ENCODE data around the gene IL23R. TPM values are rescaled to one million over a fixed set of nuclear protein-coding genes. Genes with fewer than 3 reads are reported as not detected.

Gene IL23R
- total RNA-seq, 2 experiments from 2014 or later: 0.23 TPM; not detected in 1

DNA sequence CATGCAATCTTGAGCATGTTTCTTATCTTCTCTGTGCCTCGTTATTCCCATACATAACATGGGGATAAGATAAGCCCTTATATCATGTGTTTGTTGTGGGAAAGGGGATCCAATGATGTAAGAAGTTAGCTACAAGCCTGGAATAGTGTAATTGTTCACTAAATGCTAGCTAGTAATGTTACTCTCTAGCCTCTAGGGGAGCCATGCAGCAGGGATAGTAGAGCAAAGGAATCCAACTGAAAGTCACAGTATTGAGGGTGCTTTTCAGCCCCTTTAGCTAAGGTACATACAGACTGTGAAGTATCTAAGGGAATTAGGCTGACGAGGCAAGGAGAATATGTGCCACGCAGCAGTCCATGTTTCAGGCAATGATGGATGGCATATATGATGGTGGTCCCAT lies 46.9 kb downstream of the IL23R start:
- H3K4me3 ChIP-seq (ENCODE audit: low read depth, low read length, poor library complexity, severe bottlenecking): no peak overlapping the region
- no peaks in the 10 kb centered on the region for H3K36me3 ChIP-seq (ENCODE audit: insufficient read depth, low read length)
- intact Hi-C loops (cut with micrococcal nuclease; ENCODE audit: unreplicated experiment): no loop called here
- ChIA-PET POLR2A (interaction anchor here (0.9 to 2.1 kb wide), 2 partner anchors 9 to 217 kb away, joined by 3 to 6 read pairs; no protein-coding TSS in a partner anchor), CTCF (ENCODE audit: unreplicated experiment) (interaction anchor here (0.7 to 1.6 kb wide), 4 partner anchors 8 to 450 kb away, joined by 3 to 4 read pairs (median 3); no protein-coding TSS in a partner anchor)
- H3K9me3 ChIP-seq (ENCODE audit: low read length): no peaks in the 10 kb centered on the region
- H3K4me1 ChIP-seq (ENCODE audit: insufficient read depth, low read length, poor library complexity, severe bottlenecking): peaks cover 7% of the 10 kb centered on the region
- TF ChIP-seq, protein P1, sequence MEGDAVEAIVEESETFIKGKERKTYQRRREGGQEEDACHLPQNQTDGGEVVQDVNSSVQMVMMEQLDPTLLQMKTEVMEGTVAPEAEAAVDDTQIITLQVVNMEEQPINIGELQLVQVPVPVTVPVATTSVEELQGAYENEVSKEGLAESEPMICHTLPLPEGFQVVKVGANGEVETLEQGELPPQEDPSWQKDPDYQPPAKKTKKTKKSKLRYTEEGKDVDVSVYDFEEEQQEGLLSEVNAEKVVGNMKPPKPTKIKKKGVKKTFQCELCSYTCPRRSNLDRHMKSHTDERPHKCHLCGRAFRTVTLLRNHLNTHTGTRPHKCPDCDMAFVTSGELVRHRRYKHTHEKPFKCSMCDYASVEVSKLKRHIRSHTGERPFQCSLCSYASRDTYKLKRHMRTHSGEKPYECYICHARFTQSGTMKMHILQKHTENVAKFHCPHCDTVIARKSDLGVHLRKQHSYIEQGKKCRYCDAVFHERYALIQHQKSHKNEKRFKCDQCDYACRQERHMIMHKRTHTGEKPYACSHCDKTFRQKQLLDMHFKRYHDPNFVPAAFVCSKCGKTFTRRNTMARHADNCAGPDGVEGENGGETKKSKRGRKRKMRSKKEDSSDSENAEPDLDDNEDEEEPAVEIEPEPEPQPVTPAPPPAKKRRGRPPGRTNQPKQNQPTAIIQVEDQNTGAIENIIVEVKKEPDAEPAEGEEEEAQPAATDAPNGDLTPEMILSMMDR (conservative IDR thresholded peaks at IDR 0.05; ENCODE audit: low read length): peak; percentile 82
- no peak for TF ChIP-seq EZH2phosphoT487 (IDR thresholded peaks at IDR 0.05; ENCODE audit: borderline replicate concordance, low read depth, low read length)
- no peaks in the 10 kb centered on the region for H3K9me2 ChIP-seq (ENCODE audit: insufficient read depth, low read length)
- H3K27ac ChIP-seq (ENCODE audit: low read depth, low read length, poor library complexity, severe bottlenecking): no peak overlapping the region
- H2AFZ ChIP-seq (ENCODE audit: low read length): no peak overlapping the region
- DNase-seq (ENCODE audit: low spot score): peak; percentile 55
- no peaks in the 10 kb centered on the region for H3K79me2 ChIP-seq (ENCODE audit: insufficient read depth, low read depth, low read length)
- no peaks in the 10 kb centered on the region for H4K20me1 ChIP-seq (ENCODE audit: insufficient read depth, low read length)
- BruUV-seq (replicated peaks): no TSS peak
- no peak overlapping the region for H3K4me2 ChIP-seq (ENCODE audit: low read length)

DNA sequence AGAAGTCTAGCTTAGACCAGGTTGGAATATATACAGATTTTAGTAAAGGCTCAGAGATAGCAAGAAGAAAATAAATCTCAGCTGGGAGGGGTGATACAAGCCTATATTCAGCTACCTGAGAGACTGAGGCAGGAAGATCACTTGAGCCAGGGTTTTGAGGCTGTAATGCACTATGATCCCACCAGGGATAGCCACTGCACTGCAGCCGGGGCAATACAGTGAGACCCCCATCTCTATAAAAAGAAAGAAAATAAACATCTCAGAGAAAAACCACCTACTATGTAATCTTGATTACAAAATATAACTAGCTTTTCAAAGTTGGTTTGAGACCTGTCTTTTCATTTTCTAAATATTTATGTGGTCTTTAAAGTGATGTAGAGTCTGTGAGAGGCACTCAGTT lies 47.7 kb downstream of the IL23R start:
- ChIA-PET CTCF (ENCODE audit: unreplicated experiment) (interaction anchor here (0.7 to 1.6 kb wide), 3 partner anchors 11 to 451 kb away, joined by 3 to 4 read pairs (median 3); no protein-coding TSS in a partner anchor), POLR2A (interaction anchor here (0.7 to 2.1 kb wide), 5 partner anchors 8 to 456 kb away, joined by 3 to 6 read pairs (median 3); no protein-coding TSS in a partner anchor)
- H3K4me3 ChIP-seq (ENCODE audit: low read depth, low read length, poor library complexity, severe bottlenecking): no peak overlapping the region
- no peaks in the 10 kb centered on the region for H4K20me1 ChIP-seq (ENCODE audit: insufficient read depth, low read length)
- no TSS peak for BruUV-seq (replicated peaks)
- intact Hi-C loops (cut with micrococcal nuclease; ENCODE audit: unreplicated experiment): no loop called here
- H3K79me2 ChIP-seq (ENCODE audit: insufficient read depth, low read depth, low read length): no peaks in the 10 kb centered on the region
- H2AFZ ChIP-seq (ENCODE audit: low read length): no peak overlapping the region
- no peak overlapping the region for H3K4me2 ChIP-seq (ENCODE audit: low read length)
- H3K9me2 ChIP-seq (ENCODE audit: insufficient read depth, low read length): no peaks in the 10 kb centered on the region
- H3K4me1 ChIP-seq (ENCODE audit: insufficient read depth, low read length, poor library complexity, severe bottlenecking): peaks cover 7% of the 10 kb centered on the region
- no peak for DNase-seq (ENCODE audit: low spot score)
- no peak overlapping the region for H3K27ac ChIP-seq (ENCODE audit: low read depth, low read length, poor library complexity, severe bottlenecking)
- no peaks in the 10 kb centered on the region for H3K36me3 ChIP-seq (ENCODE audit: insufficient read depth, low read length)
- no peaks in the 10 kb centered on the region for H3K9me3 ChIP-seq (ENCODE audit: low read length)
- TF ChIP-seq EZH2phosphoT487 (IDR thresholded peaks at IDR 0.05; ENCODE audit: borderline replicate concordance, low read depth, low read length): no peak
- TF ChIP-seq, protein P1 (conservative IDR thresholded peaks at IDR 0.05; ENCODE audit: low read length): no peak

All from OCI-LY7 (cell line).